SK-N-SH (cell line): ENCODE measurements around the gene DPYSL5.

Experiments used
- CHD2 ChIP-seq: fragments of 150-350 bp; IDR thresholded peaks from 2 replicates; pipeline ENCODE4 v1.6.1; 2018; ENCODE audit warnings: low read length; ENCODE audit not compliant: partially characterized antibody
- CTCF ChIP-seq: fragments of 200-600 bp; sonication (generic); IDR thresholded peaks from 2 replicates; pipeline ENCODE4 v1.6.1; 2017; ENCODE audit warnings: antibody characterized with exemption, mild to moderate bottlenecking, moderate library complexity
- REST ChIP-seq: IDR thresholded peaks from 2 replicates; pipeline ENCODE4 v1.6.1; 2012; ENCODE audit warnings: mild to moderate bottlenecking, low read depth, low read length, moderate library complexity

- TF ChIP-seq REST (no peak), CHD2 (no peak), CTCF (no peak)
These were observed 103.3 kb downstream of the DPYSL5 start for GRCh38 chr2:26951236-26951635.
